H1 (cell line): Measurements from ENCODE around the gene MTO1.

Experiments
- CBX8 ChIP-seq: fragments of 300-800, 300-1000 bp; sonication (generic); IDR thresholded peaks from 2 replicates; pipeline ENCODE4 v1.7.1; 2016; ENCODE audit warnings: low read depth, low read length, borderline replicate concordance
- POLR2AphosphoS5 ChIP-seq: IDR thresholded peaks from 2 replicates; pipeline ENCODE4 v1.6.1; 2011; ENCODE audit warnings: low read depth, low read length
- TAF1 ChIP-seq: IDR thresholded peaks from 2 replicates; pipeline ENCODE4 v1.6.1; 2011; ENCODE audit warnings: mild to moderate bottlenecking, low read depth, low read length

DNA sequence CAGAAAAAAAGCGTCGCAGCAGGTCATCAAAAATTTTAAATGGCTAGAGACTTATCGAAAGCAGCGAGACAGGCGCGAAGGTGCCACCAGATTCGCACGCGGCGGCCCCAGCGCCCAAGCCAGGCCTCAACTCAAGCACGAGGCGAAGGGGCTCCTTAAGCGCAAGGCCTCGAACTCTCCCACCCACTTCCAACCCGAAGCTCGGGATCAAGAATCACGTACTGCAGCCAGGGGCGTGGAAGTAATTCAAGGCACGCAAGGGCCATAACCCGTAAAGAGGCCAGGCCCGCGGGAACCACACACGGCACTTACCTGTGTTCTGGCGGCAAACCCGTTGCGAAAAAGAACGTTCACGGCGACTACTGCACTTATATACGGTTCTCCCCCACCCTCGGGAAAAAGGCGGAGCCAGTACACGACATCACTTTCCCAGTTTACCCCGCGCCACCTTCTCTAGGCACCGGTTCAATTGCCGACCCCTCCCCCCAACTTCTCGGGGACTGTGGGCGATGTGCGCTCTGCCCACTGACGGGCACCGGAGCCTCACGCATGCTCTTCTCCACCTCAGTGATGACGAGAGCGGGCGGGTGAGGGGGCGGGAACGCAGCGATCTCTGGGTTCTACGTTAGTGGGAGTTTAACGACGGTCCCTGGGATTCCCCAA, 59.3 kb downstream of the MTO1 start, which contains the start of gene EEF1A1:
- TF ChIP-seq CBX8 (no peak), POLR2AphosphoS5 (peak; percentile 100), TAF1 (peak; percentile 100)
